ENCODE data around the gene NCOA3.

The NCOA3 gene

GRCh38 chr20:47678536-47678935 lies 176.8 kb downstream of the NCOA3 start:
- no peak for DNase-seq (ENCODE audit: low read depth)

GRCh38 chr20:47679462-47679861 lies 177.8 kb downstream of the NCOA3 start:
- DNase-seq (ENCODE audit: low read depth) = no peak

- no peak for DNase-seq (ENCODE audit: low read depth)
Measured at GRCh38 chr20:47680804-47681529, 179.3 kb downstream of the NCOA3 start.

- DNase-seq (ENCODE audit: low read depth) = no peak
Measured at GRCh38 chr20:47682028-47682783, 180.5 kb downstream of the NCOA3 start.

GRCh38 chr20:47682916-47683315 lies 181.2 kb downstream of the NCOA3 start:
- DNase-seq (ENCODE audit: low read depth) = no peak

- no peak for DNase-seq (ENCODE audit: low read depth)
Measured at GRCh38 chr20:47684306-47685080, 182.8 kb downstream of the NCOA3 start.

- DNase-seq (ENCODE audit: low read depth) = no peak
Measured at GRCh38 chr20:47686545-47686944, 184.9 kb downstream of the NCOA3 start.

GRCh38 chr20:47687095-47687987 lies 185.7 kb downstream of the NCOA3 start:
- no peak for DNase-seq (ENCODE audit: low read depth)

- DNase-seq (ENCODE audit: low read depth) = no peak
Measured at GRCh38 chr20:47688385-47689381, 187.0 kb downstream of the NCOA3 start.

- no peak for DNase-seq (ENCODE audit: low read depth)
Measured at GRCh38 chr20:47689731-47690130, 188.0 kb downstream of the NCOA3 start.

- no peak for DNase-seq (ENCODE audit: low read depth)
Measured at GRCh38 chr20:47691625-47692024, 189.9 kb downstream of the NCOA3 start.

GRCh38 chr20:47694021-47694818 lies 192.5 kb downstream of the NCOA3 start:
- DNase-seq (ENCODE audit: low read depth) = no peak

- no peak for DNase-seq (ENCODE audit: low read depth)
Measured at GRCh38 chr20:47696856-47697255, 195.2 kb downstream of the NCOA3 start.

GRCh38 chr20:47698142-47698541 lies 196.5 kb downstream of the NCOA3 start:
- DNase-seq (ENCODE audit: low read depth) = no peak

GRCh38 chr20:47699818-47700217 lies 198.1 kb downstream of the NCOA3 start:
- no peak for DNase-seq (ENCODE audit: low read depth)

GRCh38 chr20:47700327-47700726 lies 198.6 kb downstream of the NCOA3 start:
- DNase-seq (ENCODE audit: low read depth) = no peak

- DNase-seq (ENCODE audit: low read depth) = no peak
Measured at GRCh38 chr20:47701612-47702011, 199.9 kb downstream of the NCOA3 start.

GRCh38 chr20:47703748-47704147 lies 202.1 kb downstream of the NCOA3 start:
- no peak for DNase-seq (ENCODE audit: low read depth)

- DNase-seq (ENCODE audit: low read depth) = no peak
Measured at GRCh38 chr20:47704746-47705496, 203.2 kb downstream of the NCOA3 start.

All from stimulated activated CD8-positive, alpha-beta memory T cell treated with anti-CD3 and anti-CD28 coated beads, Interleukin-4, amount 100 ng/mL, for 24 hours (primary cell).